Fibroblast of mammary gland (primary cell): ENCODE results near the gene MARK1.

ENCODE experiments used
- DNase-seq: peaks from one replicate; pipeline ENCODE4 v3.0.0-alpha.2; 2010; ENCODE audit warnings: low read depth
- H3K4me3 ChIP-seq: 2 replicates; pipeline ENCODE4 v1.5.1; 2011; ENCODE audit warnings: low read depth, mild to moderate bottlenecking, low read length, moderate library complexity; ENCODE audit not compliant: control insufficient read depth
- TF ChIP-seq, protein P1 (sequence below): conservative IDR thresholded peaks from 2 replicates; pipeline ENCODE4 v1.5.1; 2011; ENCODE audit warnings: low read depth, low read length, inconsistent platforms; ENCODE audit not compliant: control insufficient read depth, insufficient read depth

The MARK1 gene

DNA sequence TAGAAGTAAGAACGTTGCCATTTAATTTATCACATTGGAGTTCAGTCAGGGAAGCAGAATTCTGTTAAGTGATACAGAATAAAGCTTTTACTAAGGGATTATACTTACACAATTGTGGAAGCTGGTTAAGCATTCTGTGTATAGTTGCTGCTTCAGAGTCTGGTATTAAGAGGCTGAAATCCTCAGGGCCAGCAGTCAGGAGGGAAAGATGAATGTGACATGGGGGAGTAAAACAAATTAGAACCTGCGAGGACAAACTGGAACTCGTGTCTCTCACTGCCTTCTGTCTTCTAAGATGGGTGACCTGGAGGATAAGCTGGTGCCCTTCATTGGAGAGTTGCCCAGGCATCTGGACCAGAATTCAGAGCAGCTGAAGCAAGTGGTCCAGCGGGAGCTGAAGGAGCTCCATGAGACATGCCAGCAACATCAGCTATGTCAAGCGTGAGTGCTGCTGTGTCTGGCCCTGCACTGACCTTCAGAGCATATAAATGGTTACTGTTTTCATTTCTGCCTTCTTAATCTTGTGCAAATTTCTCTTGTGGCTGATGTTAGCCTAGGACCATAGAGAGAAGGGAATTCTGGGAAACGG is 23.0 kb downstream of the MARK1 start:
- no peak for DNase-seq
- H3K4me3 ChIP-seq, result no peak overlapping the region
- TF ChIP-seq, protein P1, sequence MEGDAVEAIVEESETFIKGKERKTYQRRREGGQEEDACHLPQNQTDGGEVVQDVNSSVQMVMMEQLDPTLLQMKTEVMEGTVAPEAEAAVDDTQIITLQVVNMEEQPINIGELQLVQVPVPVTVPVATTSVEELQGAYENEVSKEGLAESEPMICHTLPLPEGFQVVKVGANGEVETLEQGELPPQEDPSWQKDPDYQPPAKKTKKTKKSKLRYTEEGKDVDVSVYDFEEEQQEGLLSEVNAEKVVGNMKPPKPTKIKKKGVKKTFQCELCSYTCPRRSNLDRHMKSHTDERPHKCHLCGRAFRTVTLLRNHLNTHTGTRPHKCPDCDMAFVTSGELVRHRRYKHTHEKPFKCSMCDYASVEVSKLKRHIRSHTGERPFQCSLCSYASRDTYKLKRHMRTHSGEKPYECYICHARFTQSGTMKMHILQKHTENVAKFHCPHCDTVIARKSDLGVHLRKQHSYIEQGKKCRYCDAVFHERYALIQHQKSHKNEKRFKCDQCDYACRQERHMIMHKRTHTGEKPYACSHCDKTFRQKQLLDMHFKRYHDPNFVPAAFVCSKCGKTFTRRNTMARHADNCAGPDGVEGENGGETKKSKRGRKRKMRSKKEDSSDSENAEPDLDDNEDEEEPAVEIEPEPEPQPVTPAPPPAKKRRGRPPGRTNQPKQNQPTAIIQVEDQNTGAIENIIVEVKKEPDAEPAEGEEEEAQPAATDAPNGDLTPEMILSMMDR, result no peak

DNA sequence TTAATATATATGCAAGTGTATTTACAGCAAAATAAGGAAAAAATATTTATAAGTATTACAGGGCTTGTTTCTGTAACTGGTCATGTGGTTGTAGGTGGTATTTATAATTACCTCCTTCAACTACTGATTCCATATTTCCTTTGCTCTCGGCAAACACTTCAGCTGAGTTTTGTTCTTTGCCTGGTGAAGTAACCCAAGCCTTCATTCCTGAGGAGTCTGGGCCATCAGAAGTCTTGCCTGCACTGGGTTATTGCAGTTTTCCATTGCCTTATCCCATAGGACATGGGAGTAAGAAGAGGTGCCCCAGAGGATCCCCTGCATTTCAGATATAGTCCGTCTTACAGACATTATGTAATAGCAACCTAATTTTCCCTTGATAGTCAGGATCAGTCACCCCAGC is 23.8 kb downstream of the MARK1 start:
- TF ChIP-seq, protein P1, result no peak
- DNase-seq, result no peak
- H3K4me3 ChIP-seq, result no peak overlapping the region

DNA sequence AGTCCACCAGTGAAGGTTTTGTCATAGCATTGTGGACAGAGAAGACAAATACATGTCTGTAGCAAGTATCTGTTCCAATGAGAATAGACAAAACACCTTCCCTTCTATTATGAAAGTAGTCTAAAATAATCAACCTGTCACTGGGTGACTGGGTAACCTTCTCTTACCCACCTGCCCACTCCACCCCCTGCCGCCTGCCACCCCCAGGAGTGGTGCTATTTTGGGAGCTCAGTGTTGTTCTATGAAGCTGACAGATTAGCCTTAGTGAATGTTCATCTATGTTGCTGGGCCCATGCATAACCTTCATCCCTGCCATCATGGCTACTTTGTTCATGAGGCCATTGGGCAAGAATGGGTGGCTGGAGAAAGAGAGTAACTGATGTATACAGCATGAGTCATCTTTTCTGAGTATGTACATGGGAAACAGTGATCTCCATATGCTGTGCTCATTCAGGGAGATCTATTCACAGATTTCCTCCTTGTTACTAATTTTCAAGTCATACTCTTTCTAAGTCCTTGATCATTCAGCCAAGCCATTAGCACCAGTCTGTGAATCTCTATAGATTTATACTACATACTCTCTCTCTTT is 24.8 kb downstream of the MARK1 start:
- no peak overlapping the region for H3K4me3 ChIP-seq
- peak; percentile 45 for DNase-seq
- TF ChIP-seq, protein P1, result no peak

DNA sequence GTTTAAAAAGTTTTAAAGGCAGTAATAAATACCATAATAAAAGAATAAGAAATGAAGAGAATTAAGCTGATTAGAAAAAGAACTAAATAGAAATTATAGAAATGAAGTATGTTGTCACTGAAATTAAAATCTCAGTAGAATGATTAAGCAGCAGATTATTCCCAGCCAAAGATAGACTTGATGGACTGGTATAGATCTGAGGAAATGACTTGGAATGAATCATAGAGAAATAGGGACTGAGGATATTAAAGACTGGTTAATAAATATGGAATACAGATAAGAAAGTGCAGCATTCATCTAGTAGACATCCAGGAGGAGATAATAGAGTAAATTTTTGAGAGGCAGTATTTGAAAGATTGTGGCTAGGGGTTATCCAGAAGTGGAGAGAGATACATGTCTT is 28.7 kb downstream of the MARK1 start:
- H3K4me3 ChIP-seq, result no peak overlapping the region
- TF ChIP-seq, protein P1, result no peak
- DNase-seq, result no peak

DNA sequence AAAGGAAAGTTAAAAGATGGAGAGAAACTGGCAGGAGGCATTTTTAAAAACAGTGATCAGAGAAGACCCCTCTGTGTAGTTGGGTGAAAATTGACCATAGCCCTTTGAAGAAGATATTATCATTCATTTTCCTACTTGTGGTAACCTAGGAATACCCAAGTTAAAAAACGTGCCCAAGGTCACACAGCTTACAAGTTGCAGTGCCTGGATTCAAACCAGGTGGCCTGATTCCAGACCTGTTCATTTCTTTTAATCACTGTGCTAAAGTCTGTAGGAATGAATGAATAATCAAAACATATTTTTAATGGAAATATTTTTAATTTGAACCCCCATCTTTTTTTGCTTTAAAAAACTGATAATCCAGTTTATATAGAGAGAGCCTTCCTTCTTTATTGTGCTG is 35.6 kb downstream of the MARK1 start:
- TF ChIP-seq, protein P1, result no peak
- no peak for DNase-seq
- no peak overlapping the region for H3K4me3 ChIP-seq

DNA sequence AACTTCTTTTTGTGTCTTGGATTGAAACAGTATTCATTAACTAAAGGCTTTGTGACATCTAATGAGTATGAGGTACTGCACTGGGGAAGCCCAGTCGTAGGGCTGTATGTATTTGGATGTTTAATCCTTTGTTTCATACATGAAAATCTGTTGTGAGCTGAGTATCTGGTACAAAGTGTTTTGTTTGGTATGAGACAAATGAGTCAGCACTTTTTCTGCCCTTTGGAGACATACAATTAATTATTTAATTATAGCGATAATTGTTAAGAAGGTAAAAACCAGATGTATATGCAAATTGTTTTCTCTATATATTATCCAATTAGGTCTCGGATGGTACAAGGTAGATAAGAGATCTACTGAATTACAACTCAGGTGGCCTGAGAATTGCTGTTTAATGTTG is 36.3 kb downstream of the MARK1 start:
- TF ChIP-seq, protein P1, result no peak
- peak; percentile 11 for DNase-seq
- no peak overlapping the region for H3K4me3 ChIP-seq
